ENCODE data around the gene CITED2.

DNA sequence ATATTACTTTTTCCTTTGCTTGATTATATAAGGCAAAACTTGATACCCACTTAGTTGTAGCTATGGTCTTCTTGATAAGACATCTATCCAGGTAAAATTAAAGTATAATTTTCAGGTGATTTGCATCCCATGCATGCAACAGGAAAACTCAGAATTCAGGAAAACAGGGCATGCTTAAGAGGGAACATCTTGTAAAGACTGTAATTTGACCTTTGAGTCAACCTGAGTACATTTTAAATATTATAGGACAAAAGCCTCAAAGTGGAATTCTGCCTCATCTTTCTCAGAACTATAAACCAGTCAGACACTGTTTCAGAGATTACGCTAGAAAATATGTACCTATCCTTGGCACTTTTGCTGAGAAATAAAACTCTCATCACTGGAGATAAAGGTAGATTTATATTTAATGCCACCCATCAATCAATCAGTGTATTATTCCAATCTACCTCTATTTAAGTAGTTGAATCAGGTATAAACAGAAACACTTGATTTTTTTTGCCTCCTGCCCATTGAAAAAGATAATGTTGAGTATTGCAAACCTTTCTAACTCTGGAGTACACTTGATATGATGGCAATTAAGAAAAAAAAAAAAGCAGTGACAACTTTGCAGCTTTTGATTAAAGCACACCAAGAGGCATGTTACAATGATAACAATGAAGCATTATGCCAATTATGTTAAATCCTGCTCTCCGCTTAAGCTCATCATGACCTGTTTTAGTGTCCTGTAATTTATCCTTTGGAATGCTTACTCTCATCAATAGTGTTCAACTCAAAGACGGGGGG is 2.8 kb downstream of the CITED2 start:
- TF ChIP-seq, protein P1, sequence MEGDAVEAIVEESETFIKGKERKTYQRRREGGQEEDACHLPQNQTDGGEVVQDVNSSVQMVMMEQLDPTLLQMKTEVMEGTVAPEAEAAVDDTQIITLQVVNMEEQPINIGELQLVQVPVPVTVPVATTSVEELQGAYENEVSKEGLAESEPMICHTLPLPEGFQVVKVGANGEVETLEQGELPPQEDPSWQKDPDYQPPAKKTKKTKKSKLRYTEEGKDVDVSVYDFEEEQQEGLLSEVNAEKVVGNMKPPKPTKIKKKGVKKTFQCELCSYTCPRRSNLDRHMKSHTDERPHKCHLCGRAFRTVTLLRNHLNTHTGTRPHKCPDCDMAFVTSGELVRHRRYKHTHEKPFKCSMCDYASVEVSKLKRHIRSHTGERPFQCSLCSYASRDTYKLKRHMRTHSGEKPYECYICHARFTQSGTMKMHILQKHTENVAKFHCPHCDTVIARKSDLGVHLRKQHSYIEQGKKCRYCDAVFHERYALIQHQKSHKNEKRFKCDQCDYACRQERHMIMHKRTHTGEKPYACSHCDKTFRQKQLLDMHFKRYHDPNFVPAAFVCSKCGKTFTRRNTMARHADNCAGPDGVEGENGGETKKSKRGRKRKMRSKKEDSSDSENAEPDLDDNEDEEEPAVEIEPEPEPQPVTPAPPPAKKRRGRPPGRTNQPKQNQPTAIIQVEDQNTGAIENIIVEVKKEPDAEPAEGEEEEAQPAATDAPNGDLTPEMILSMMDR (IDR thresholded peaks at IDR 0.05) = no peak
- no peak for TF ChIP-seq EZH2 (IDR thresholded peaks at IDR 0.05)
- TF ChIP-seq EZH2phosphoT487 (IDR thresholded peaks at IDR 0.05) = peak; percentile 90

Data from neural progenitor cell (in vitro differentiated cells).